Stimulated activated CD8-positive, alpha-beta memory T cell treated with anti-CD3 and anti-CD28 coated beads, Interleukin-12 subunit alpha, Interleukin-12 subunit beta, amount 100 ng/mL, for 4 hours (primary cell): ENCODE results near the gene SLC30A5.

ENCODE experiments used
- DNase-seq: peaks from one replicate; pipeline ENCODE4 v3.0.0-alpha.2; 2020; ENCODE audit warnings: low read depth

The SLC30A5 gene

GRCh38 chr5:69167929-69168328 lies 74.1 kb downstream of the SLC30A5 start:
- no peak for DNase-seq

GRCh38 chr5:69170495-69170894 lies 76.7 kb downstream of the SLC30A5 start:
- DNase-seq, result no peak

DNA sequence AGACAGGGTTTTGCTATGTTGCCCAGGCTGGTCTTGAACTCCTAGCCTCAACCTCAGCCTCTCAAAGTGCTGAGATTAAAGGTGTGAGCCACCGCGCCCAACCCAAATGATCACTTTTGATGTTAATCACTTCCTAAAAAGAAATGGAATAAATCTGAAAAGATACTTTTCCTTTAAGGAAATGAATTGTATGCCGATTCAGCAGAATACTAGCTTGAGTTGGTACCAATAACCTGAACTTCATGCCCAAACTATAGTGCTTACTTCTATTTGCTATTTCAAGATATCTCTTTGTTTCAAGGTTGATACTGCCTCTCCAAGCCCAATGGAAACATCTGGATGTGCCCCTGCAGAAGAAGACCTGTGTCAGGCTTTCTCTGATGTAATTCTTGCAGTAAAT lies 77.2 kb downstream of the SLC30A5 start:
- DNase-seq, result no peak
